CD4-positive, alpha-beta T cell (primary cell): ENCODE results near the gene DGKI. TPM values are rescaled to one million over a fixed set of nuclear protein-coding genes. Genes with fewer than 3 reads are reported as not detected.

Experiments used
- ATAC-seq: fragments of 200-7000 bp; cut with Tn5 transposase; one replicate; pipeline ENCODE4 v1.10.0; 2022; ENCODE audit warnings: mild to moderate bottlenecking; ENCODE audit not compliant: poor library complexity
- CTCF ChIA-PET: fragments of 350-600 bp; sonication (Branson Sonifier 250); formaldehyde crosslinking; loops from one replicate; lab custom pipeline; 2021; ENCODE audit warnings: antibody characterized with exemption, inconsistent platforms; lab: Charles Lee
- POLR2A ChIA-PET: fragments of 350-600 bp; sonication (Branson Sonifier 250); formaldehyde crosslinking; loops from one replicate; lab custom pipeline; 2021; ENCODE audit warnings: antibody characterized with exemption, inconsistent platforms; lab: Charles Lee
- DNase-seq, 14 experiments: peaks; one replicate each; pipeline ENCODE4 v3.0.0-alpha.2; 2013 to 2020; ENCODE audit warnings: mixed read lengths in 2 of 14
- H3K27ac ChIP-seq, 2 donors: one replicate each; pipeline versions ENCODE4 v1.5.1 to v1.7.0; 2013; ENCODE audit warnings: low read length in 2 of 2, low read depth in 1 of 2, mild to moderate bottlenecking in 1 of 2
- H3K27me3 ChIP-seq, 2 experiments: 1 replicate in 1 of 2; 2 replicates in 1 of 2; pipeline versions ENCODE4 v1.6.1 to v1.7.0; 2013; ENCODE audit warnings: low read length in 2 of 2, control low read depth in 1 of 2, mild to moderate bottlenecking in 1 of 2, moderate library complexity in 1 of 2; ENCODE audit not compliant: insufficient read depth in 2 of 2, control insufficient read depth in 1 of 2
- H3K36me3 ChIP-seq: one replicate; pipeline ENCODE4 v1.6.1; 2013; ENCODE audit warnings: low read length, control low read depth; ENCODE audit not compliant: insufficient read depth
- H3K4me1 ChIP-seq: one replicate; pipeline ENCODE4 v1.6.1; 2013; ENCODE audit warnings: low read length, control low read depth; ENCODE audit not compliant: insufficient read depth
- H3K4me3 ChIP-seq: one replicate; pipeline ENCODE4 v1.5.1; 2013; ENCODE audit warnings: mild to moderate bottlenecking, low read length, moderate library complexity
- H3K9me3 ChIP-seq, 2 experiments: 1 replicate in 1 of 2; 2 replicates in 1 of 2; pipeline versions ENCODE4 v1.6.1 to v1.7.0; 2013; ENCODE audit warnings: low read length in 2 of 2, mild to moderate bottlenecking in 2 of 2, control low read depth in 1 of 2, moderate library complexity in 1 of 2; ENCODE audit not compliant: control insufficient read depth in 1 of 2, insufficient read depth in 1 of 2
- H3K27ac Mint-ChIP-seq: one replicate; pipeline ENCODE4 v1.8.0; 2020; ENCODE audit warnings: mixed read lengths
- H3K27me3 Mint-ChIP-seq: one replicate; pipeline ENCODE4 v1.8.0; 2021; ENCODE audit warnings: mixed read lengths
- H3K36me3 Mint-ChIP-seq: one replicate; pipeline ENCODE4 v1.8.0; 2021; ENCODE audit warnings: low read depth, mixed read lengths
- H3K4me1 Mint-ChIP-seq: one replicate; pipeline ENCODE4 v1.8.0; 2021; ENCODE audit warnings: low read depth, mixed read lengths
- H3K4me3 Mint-ChIP-seq: one replicate; pipeline ENCODE4 v1.8.0; 2020; ENCODE audit warnings: mild to moderate bottlenecking, mixed read lengths
- H3K9me3 Mint-ChIP-seq: one replicate; pipeline ENCODE4 v1.8.0; 2020; ENCODE audit warnings: mixed read lengths
- intact Hi-C, 2 experiments: fragments of 100-400 bp; cut with DNase I in 1 of 2; cut with micrococcal nuclease in 1 of 2; formaldehyde crosslinking; loops; one replicate each; pipeline versions ENCODE4 v1.15.1 to v1.9.0; 2023 to 2025; cut with DNase I, micrococcal nuclease
- total RNA-seq, 174 experiments: library from RNA in 2 of 174; stranded (reverse) in 2 of 174; gene quantifications; one replicate each; pipeline ENCODE4 v1.2.3 and lab custom pipeline; 2021 to 2026
- TF ChIP-seq, protein P1 (sequence below): fragments of 200-600 bp; IDR thresholded peaks from one replicate; pipeline ENCODE4 v1.8.0; 2022; ENCODE audit warnings: antibody characterized with exemption, mild to moderate bottlenecking

DGKI gene
- total RNA-seq, 2 experiments from 2014 or later, result not detected

DNA sequence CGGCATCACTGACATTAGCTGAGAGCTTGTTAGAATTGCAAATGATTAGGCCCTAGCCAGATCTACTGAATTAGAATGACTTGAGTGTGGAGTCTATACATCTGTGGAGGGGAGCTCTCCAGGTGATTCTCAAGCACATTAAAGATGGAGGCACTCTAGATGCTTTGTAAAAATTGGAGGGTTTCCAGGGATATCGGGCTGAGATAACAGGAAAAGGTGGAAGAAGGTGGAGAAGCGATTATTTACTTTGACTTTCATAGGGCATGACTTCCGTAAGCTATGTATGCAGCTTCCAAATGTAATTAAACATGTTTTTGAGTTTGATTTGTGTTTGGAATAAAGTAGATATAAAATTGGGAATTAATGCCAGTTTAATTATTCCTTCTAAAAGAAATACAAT lies 268.2 kb downstream of the DGKI start:
- H3K27ac Mint-ChIP-seq, result no peak overlapping the region
- no peaks in the 10 kb centered on the region for H3K4me1 Mint-ChIP-seq

GRCh38 chr7:137577184-137577583 lies 269.6 kb downstream of the DGKI start:
- no peak overlapping the region for H3K27ac Mint-ChIP-seq
- no peaks in the 10 kb centered on the region for H3K9me3 Mint-ChIP-seq
- no peak for ATAC-seq
- H3K4me1 Mint-ChIP-seq, result no peaks in the 10 kb centered on the region
- intact Hi-C loops, result no loop called here
- Histone ChIP-seq H3K4me3 (no peak overlapping the region), H3K4me1 (no peaks in the 10 kb centered on the region), H3K9me3 (no peaks in the 10 kb centered on the region), H3K27me3 (no peaks in the 10 kb centered on the region), H3K36me3 (no peaks in the 10 kb centered on the region), H3K27ac (no peak overlapping the region)
- DNase-seq, result no peak
- ChIA-PET CTCF (no interaction called here), POLR2A (no interaction called here)
- H3K27me3 Mint-ChIP-seq, result peaks cover 11% of the 10 kb centered on the region
- TF ChIP-seq, protein P1, sequence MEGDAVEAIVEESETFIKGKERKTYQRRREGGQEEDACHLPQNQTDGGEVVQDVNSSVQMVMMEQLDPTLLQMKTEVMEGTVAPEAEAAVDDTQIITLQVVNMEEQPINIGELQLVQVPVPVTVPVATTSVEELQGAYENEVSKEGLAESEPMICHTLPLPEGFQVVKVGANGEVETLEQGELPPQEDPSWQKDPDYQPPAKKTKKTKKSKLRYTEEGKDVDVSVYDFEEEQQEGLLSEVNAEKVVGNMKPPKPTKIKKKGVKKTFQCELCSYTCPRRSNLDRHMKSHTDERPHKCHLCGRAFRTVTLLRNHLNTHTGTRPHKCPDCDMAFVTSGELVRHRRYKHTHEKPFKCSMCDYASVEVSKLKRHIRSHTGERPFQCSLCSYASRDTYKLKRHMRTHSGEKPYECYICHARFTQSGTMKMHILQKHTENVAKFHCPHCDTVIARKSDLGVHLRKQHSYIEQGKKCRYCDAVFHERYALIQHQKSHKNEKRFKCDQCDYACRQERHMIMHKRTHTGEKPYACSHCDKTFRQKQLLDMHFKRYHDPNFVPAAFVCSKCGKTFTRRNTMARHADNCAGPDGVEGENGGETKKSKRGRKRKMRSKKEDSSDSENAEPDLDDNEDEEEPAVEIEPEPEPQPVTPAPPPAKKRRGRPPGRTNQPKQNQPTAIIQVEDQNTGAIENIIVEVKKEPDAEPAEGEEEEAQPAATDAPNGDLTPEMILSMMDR, result no peak
- no peak overlapping the region for H3K4me3 Mint-ChIP-seq
- no peaks in the 10 kb centered on the region for H3K36me3 Mint-ChIP-seq

More for the DNA sequence above, 268.2 kb downstream of the DGKI start:
- H3K36me3 Mint-ChIP-seq, result no peaks in the 10 kb centered on the region
- TF ChIP-seq, protein P1, result no peak
- DNase-seq (no peak), ATAC-seq (no peak)
- Histone ChIP-seq H3K36me3 (no peaks in the 10 kb centered on the region), H3K4me3 (no peak overlapping the region), H3K4me1 (no peaks in the 10 kb centered on the region), H3K9me3 (no peaks in the 10 kb centered on the region), H3K27ac (no peak overlapping the region), H3K27me3 (no peaks in the 10 kb centered on the region)
- ChIA-PET POLR2A (no interaction called here), CTCF (no interaction called here)
- H3K4me3 Mint-ChIP-seq, result no peak overlapping the region
- no peaks in the 10 kb centered on the region for H3K9me3 Mint-ChIP-seq
- H3K27me3 Mint-ChIP-seq, result peaks cover 11% of the 10 kb centered on the region
- intact Hi-C loops, result no loop called here

DNA sequence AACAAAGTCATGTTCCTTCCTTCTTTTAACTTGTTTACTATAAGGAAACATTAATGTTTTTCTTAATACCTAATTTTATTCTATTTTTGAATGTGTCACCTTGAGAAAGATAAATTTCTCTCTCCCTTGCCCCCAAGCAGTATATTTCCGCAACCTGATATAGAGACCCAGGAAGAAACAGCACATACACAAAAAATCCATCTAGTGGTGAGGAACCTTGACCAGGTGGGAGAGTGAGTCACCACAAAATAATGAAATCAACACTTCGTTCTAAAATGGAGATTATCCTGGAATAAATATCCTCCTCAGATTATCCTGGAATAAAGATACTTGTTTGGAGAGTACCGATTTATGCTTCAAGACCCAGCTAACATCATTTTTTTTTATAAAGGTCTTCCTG lies 270.3 kb downstream of the DGKI start:
- no peaks in the 10 kb centered on the region for H3K36me3 Mint-ChIP-seq
- CTCF ChIA-PET, result no interaction called here
- Histone ChIP-seq H3K36me3 (no peaks in the 10 kb centered on the region), H3K27me3 (no peaks in the 10 kb centered on the region), H3K9me3 (no peaks in the 10 kb centered on the region), H3K4me1 (no peaks in the 10 kb centered on the region), H3K4me3 (no peak overlapping the region), H3K27ac (no peak overlapping the region)
- no peak for DNase-seq
- no peak for ATAC-seq
- H3K4me1 Mint-ChIP-seq, result no peaks in the 10 kb centered on the region
- TF ChIP-seq, protein P1, result no peak
- H3K9me3 Mint-ChIP-seq, result no peaks in the 10 kb centered on the region
- intact Hi-C loops, result no loop called here
- POLR2A ChIA-PET, result no interaction called here
- no peak overlapping the region for H3K27ac Mint-ChIP-seq
- no peak overlapping the region for H3K4me3 Mint-ChIP-seq
- H3K27me3 Mint-ChIP-seq, result peaks cover 11% of the 10 kb centered on the region
